Fibroblast of skin of back (primary cell): ENCODE data around the gene FRMD4A.
A peak's percentile ranks its signal among the peaks of the same experiment; 100 is the strongest.

ENCODE experiments used
- DNase-seq: peaks from one replicate; pipeline ENCODE4 v3.0.0-alpha.2; 2013

FRMD4A gene

GRCh38 chr10:14010769-14011574 is 319.8 kb downstream of the FRMD4A start:
- DNase-seq: no peak

DNA sequence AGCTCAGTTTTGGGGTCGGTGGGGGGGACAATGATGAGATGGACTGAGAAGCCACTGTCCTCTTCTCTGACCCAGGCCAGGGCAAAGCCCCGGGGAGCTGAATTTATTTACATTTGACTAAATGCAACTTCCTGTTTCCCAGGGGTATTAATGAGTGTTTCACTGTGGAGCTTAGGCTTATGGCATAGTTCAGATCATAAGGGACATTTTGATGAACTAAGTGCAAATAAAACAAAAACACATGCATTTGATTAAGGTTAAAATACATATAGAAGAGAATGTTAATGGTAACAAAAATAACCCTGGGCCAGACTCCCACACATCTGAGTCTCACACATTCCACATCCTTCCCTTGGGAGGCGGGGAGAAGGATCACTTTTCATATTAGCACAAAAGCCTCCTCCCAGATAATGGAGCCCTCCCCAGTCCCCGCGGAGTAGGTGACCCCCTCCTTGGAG is 320.6 kb downstream of the FRMD4A start:
- DNase-seq: peak; percentile 97

GRCh38 chr10:14009371-14010100 is 321.2 kb downstream of the FRMD4A start:
- DNase-seq: peak; percentile 88

GRCh38 chr10:14008740-14009080 is 322.0 kb downstream of the FRMD4A start:
- DNase-seq: peak; percentile 37

DNA sequence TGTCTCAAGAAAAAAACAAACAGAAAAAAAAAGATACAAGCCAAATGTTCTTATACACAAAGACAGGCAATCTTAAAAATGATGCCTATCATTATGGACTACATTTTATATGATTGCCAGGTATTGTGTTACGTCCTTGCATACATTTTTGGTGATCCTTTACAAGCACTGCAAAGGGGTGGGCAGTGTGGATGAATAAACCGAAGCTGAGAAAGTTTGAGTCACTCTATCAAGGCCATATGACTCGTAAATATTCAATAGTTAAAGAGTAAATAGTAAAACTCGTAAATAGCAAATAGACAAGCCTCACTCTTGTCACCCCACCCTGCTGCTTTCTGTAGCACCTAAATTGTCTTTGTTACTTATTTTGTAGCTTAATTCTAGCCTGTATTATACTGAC is 326.2 kb downstream of the FRMD4A start:
- DNase-seq: no peak

DNA sequence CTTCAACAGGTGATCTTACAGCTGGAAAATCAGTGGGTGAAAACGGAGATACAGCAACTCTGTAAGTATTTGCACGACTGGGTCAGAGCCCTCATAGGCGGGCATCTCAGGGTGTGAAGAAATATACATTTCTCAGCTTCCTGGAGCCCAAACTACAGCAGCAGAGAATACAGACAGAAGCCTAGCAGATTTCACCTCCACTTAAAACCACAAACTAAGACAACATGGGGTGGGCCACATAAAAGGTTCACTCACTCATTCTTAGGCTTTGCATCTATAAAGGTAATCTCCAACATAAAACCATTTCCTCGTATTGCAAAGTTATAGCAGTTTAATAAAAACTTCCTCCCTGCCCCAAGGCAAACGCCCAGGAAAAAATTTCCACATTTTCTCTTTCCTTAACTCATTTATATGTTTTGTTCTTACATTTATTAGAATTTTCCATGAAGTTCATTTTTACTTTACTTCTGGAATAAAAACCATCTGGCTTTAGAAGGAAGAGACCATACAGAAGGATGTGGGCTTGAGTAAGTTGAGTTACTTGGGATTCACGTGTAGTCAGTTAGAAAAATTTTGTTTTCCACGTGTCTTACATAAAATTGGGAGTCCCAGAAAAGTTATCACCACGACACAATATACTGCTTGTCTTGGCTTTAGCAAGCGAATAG is 327.1 kb downstream of the FRMD4A start:
- DNase-seq: no peak

GRCh38 chr10:14001298-14002040 is 329.3 kb downstream of the FRMD4A start:
- no peak for DNase-seq

DNA sequence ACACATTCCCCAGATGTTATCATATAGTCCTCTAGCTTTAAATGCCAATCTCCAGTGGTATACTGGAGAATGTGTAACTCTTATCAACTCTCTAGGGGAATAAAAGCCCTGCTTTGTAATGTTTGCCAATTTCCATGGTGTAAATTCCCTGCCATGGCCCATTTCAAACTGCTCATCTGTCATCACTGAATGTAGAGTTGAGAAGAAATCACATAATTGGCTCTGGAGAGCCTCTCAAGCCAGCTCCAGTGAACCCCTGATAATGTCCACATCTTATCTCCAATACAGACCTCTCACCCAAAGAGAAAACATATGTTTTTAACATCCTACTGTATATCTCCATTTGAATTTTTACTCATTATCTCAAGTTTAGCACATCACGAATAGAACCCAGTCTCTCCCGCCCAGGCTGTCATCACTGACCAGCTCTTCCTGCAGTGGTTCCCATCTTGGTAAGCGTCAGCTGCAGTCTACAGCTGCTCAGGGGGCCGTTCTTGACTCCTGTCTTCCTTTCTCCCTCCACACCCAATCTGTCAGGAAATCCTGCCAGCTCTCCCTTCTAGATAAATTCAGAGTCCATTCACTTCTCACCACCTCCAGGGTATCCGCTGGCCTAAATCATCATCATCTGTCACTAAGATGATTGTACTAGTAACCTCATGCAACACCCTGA is 332.4 kb downstream of the FRMD4A start:
- DNase-seq: peak; percentile 45

GRCh38 chr10:13997650-13998049 is 333.1 kb downstream of the FRMD4A start:
- DNase-seq: no peak

DNA sequence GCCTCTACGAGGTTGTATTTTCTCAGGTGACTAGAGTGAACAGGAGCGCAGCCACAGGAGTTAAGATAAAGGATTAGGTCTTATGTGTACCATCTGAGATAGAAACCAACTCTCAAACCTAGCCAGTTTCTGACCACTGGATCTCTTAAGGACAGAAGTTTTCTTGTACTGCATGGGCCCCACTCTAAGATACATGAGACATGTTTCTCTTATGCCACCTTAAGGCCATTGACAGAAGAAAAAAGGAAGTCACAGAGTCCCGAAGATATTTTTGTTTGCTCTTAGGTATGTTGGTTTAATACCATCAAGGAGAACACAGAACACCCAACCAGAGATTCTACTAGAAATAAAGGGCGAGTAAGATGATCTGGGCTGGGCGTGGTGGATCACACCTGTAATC is 335.8 kb downstream of the FRMD4A start:
- no peak for DNase-seq

DNA sequence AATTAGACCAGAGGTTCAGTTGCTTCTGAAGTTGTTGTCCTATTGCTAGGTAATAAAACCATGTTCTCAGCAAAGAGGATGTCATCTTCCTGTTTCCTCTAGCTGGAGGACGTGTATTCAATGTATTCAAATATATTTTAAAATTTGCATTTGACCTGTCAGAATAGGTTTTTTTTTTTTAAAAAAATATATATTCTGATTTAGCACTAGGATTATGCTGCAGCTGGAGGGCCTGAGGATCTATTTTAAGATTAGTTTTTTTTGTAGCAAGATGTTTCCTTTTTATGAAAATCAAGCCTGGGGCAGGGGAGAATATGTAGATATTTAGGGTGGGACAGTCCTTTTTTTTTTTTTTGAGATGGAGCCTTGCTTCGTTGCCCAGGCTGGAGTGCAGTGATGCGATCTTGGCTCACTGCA is 337.0 kb downstream of the FRMD4A start:
- DNase-seq: no peak

DNA sequence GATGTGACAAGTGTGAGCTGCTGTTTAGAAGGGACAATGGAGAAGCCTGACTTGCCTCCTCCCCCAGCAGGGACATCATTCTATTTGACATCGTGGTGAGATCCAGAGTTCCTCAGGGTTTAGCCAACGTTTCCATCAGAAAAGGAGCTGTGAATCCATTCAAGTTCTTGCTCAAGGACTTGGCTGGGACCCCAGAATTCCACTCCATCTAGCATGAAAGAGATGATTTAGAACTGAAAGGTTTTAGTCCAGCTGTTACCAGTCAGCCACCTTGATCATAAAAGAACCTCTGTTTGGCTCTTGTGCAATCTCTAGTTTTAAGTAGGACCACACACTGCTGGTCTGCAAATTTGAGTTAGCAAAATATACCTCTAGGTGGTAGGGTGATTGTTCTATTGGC is 337.6 kb downstream of the FRMD4A start:
- no peak for DNase-seq

- DNase-seq: no peak
Observed at GRCh38 chr10:13991353-13991752, 339.4 kb downstream of the FRMD4A start.

DNA sequence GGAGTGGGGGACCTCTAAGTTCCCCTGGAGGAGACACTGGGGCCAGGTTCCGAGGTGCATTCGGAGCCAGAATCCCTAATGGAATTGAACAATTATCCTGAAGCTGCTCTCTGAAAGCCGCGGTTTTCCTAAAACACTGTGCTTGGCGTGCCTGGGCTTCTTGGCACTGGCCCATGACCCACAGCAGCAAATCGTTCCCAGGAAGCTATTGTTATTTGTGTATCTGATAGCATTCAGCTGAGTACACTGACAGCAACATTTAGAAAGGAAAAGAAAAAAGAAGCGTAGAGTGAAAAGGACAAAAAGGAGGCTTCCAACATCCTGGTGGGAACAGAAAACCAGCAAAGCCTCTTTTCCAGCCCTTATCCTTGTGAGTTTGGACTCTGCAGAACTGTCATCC is 339.8 kb downstream of the FRMD4A start:
- peak; percentile 81 for DNase-seq

DNA sequence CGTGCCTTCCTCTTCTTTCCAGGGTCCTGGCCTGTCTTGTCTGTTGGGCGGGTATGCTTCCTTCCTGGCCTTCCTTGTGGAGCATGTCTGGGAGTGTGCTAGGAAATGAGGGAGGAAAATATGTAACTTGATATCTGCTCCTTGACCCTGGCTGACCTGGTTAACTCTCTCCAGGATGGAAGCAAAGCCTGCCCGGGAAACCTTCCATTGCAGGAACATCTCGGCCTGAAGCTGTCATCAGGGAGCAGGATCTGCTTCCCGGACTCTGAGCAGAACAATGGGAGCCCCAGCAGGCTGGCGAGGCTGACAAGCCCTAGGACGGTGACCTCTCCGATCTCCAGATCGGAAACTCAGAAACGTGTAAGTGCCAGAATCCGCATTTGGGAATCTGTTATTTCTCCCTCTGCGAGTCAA is 340.3 kb downstream of the FRMD4A start:
- DNase-seq: peak; percentile 36

DNA sequence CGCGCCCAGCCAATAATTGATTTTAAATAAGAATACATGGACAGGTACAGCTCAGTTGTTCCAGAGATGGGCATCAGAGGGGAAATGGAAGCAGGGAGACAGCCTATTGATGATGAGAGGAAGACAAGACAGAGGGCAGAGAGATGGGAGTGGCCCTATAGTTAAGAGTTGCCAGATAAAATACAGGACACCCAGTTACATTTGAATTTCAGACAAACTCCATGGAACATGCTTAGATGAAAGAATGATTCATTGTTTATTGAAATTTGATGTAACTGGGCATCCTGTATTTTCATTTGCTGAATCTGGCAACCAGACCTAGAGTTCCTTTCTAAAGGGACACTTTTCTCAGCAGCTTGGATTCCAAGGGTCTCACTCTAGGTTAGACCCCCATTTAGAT is 341.1 kb downstream of the FRMD4A start:
- DNase-seq: peak; percentile 49

- peak; percentile 93 for DNase-seq
Observed at GRCh38 chr10:13987446-13987845, 343.3 kb downstream of the FRMD4A start.

DNA sequence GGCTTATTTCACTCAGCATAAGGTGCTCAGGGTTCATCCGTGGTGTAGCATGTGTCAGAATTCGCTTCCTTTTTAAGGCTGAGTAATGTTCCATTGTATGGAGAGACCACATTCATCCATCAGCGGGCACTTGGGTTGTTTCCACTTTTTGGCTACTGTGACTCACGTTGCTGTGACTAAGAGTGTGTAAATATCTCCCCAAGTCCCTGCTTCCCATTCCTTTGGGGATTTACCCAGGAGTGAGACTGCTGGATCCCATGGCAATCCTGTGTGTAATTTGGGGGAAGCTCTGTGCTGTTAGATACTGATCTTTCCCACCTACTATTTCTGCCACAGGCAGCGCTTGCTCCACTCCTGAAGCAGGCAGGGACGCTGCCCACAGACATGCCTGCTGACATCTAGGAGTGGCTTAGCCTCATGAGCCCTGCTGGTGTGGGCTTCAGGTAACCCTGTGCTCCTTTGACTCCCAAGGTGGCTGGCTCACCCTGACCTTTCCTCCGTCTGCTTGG is 346.0 kb downstream of the FRMD4A start:
- peak; percentile 97 for DNase-seq

GRCh38 chr10:13983035-13983434 is 347.7 kb downstream of the FRMD4A start:
- no peak for DNase-seq

DNA sequence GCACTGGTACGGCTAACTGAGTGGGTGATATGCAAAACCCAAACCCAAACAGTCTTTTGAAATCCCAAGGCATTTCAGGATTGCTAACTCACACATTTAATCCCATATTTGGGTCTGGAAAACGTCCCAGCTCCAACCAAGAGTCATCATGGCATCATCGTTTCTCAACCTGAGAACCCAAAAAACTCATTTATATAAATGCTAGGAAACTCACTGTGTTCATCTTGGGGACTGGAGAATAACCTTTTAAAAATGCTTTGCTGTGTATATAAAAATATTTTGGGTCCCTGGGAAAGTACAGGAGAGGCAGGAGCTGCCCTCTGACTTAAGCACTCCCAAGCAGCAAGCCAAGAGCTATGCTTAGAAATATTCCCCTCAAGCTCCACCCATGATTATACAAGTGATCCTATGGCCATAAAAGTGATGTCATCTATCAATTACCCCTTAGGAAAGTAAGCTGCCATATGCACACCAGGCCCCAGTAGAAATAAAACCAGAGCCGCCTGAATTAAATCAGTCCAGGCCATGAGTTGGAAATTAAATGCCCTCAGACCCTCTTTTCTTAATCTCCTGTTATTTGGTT is 352.1 kb downstream of the FRMD4A start:
- peak; percentile 97 for DNase-seq

GRCh38 chr10:13977861-13978532 is 352.7 kb downstream of the FRMD4A start:
- no peak for DNase-seq
